OCI-LY3 (cell line): ENCODE results near the gene FAM110A.

Source experiments
- H2AFZ ChIP-seq: fragments of 200-600, 300-600 bp; shearing (Covaris generic); 2 replicates; pipeline ENCODE4 v1.6.0; 2014; ENCODE audit warnings: antibody characterized with exemption, low read depth, low read length
- H3K27ac ChIP-seq: fragments of 200-600, 300-600 bp; sonication (generic); 2 replicates; pipeline ENCODE4 v1.5.1; 2014; ENCODE audit warnings: mild to moderate bottlenecking, low read length, moderate library complexity, mixed read lengths
- H3K27me3 ChIP-seq: fragments of 200-600, 300-600 bp; sonication (generic); 2 replicates; pipeline ENCODE4 v1.6.1; 2014; ENCODE audit warnings: low read depth, low read length, mixed read lengths
- H3K36me3 ChIP-seq: fragments of 200-600, 300-600 bp; sonication (generic); replicated peaks from 2 replicates; pipeline ENCODE3; 2014; ENCODE audit warnings: low read depth, low read length, mixed read lengths
- H3K4me1 ChIP-seq: fragments of 300-600, 200-600 bp; sonication (generic); 2 replicates; pipeline ENCODE4 v1.6.1; 2014; ENCODE audit warnings: low read length, mixed read lengths
- H3K4me2 ChIP-seq: fragments of 200-600, 300-600 bp; sonication (generic); 2 replicates; pipeline ENCODE4 v1.6.1; 2014; ENCODE audit warnings: low read length, mixed read lengths
- H3K4me3 ChIP-seq: fragments of 300-600, 200-600 bp; sonication (generic); 2 replicates; pipeline ENCODE4 v1.5.1; 2014; ENCODE audit warnings: antibody characterized with exemption, mild to moderate bottlenecking, low read length, moderate library complexity
- H3K79me2 ChIP-seq: fragments of 300-600, 200-600 bp; shearing (Covaris generic); 2 replicates; pipeline ENCODE4 v1.6.1; 2014; ENCODE audit warnings: mild to moderate bottlenecking, low read length, mixed read lengths
- H3K9ac ChIP-seq: fragments of 300-600, 200-600 bp; shearing (Covaris generic); 2 replicates; pipeline ENCODE4 v1.6.0; 2014; ENCODE audit warnings: mild to moderate bottlenecking, low read length, moderate library complexity
- H3K9me3 ChIP-seq: fragments of 200-600, 300-600 bp; shearing (Covaris generic); 2 replicates; pipeline ENCODE4 v1.6.1; 2014; ENCODE audit warnings: low read length, mixed read lengths; ENCODE audit not compliant: insufficient read depth
- H4K20me1 ChIP-seq: fragments of 200-600, 300-600 bp; sonication (generic); 2 replicates; pipeline ENCODE4 v1.6.1; 2016; ENCODE audit warnings: low read length, mixed read lengths; ENCODE audit not compliant: insufficient read depth
- EZH2phosphoT487 ChIP-seq: fragments of 200-600 bp; shearing (Covaris generic); IDR thresholded peaks from 2 replicates; pipeline ENCODE4 v1.6.1; 2018; ENCODE audit warnings: antibody characterized with exemption, mixed run types, low read depth
- TF ChIP-seq, protein P1 (sequence below): fragments of 200-600, 300-600 bp; sonication (generic); IDR thresholded peaks from 2 replicates; pipeline ENCODE4 v1.5.1; 2014; ENCODE audit warnings: antibody characterized with exemption, low read length, low read depth

Gene FAM110A

DNA sequence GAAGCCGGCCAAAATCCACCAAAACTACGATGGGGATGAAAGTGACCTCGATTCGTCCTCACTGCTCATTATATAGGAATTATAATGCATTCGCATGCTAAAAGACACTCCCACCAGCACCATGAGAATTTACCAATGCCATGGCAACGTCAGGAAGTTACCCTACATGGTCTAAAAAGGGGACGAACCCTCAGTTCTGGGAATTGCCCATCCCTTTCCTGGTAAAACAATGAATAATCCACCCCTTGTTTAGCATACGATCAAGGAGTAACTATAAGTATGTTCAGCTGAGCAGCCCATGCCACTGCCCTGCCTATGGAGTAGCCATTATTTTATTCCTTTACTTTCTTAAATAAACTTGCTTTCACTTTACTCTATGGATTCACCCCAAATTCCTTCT, 20.1 kb upstream of the FAM110A start:
- Histone ChIP-seq H3K79me2 (no peaks in the 10 kb centered on the region), H3K4me1 (no peaks in the 10 kb centered on the region), H3K9me3 (no peaks in the 10 kb centered on the region), H3K4me3 (no peak overlapping the region), H3K27ac (no peak overlapping the region), H4K20me1 (no peaks in the 10 kb centered on the region), H2AFZ (no peak overlapping the region), H3K27me3 (peaks cover 5% of the 10 kb centered on the region; the same call in 1 of the 2 replicates), H3K4me2 (no peak overlapping the region), H3K9ac (no peak overlapping the region), H3K36me3 (no peaks in the 10 kb centered on the region)
- TF ChIP-seq, protein P1, sequence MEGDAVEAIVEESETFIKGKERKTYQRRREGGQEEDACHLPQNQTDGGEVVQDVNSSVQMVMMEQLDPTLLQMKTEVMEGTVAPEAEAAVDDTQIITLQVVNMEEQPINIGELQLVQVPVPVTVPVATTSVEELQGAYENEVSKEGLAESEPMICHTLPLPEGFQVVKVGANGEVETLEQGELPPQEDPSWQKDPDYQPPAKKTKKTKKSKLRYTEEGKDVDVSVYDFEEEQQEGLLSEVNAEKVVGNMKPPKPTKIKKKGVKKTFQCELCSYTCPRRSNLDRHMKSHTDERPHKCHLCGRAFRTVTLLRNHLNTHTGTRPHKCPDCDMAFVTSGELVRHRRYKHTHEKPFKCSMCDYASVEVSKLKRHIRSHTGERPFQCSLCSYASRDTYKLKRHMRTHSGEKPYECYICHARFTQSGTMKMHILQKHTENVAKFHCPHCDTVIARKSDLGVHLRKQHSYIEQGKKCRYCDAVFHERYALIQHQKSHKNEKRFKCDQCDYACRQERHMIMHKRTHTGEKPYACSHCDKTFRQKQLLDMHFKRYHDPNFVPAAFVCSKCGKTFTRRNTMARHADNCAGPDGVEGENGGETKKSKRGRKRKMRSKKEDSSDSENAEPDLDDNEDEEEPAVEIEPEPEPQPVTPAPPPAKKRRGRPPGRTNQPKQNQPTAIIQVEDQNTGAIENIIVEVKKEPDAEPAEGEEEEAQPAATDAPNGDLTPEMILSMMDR = no peak
- no peak for TF ChIP-seq EZH2phosphoT487

DNA sequence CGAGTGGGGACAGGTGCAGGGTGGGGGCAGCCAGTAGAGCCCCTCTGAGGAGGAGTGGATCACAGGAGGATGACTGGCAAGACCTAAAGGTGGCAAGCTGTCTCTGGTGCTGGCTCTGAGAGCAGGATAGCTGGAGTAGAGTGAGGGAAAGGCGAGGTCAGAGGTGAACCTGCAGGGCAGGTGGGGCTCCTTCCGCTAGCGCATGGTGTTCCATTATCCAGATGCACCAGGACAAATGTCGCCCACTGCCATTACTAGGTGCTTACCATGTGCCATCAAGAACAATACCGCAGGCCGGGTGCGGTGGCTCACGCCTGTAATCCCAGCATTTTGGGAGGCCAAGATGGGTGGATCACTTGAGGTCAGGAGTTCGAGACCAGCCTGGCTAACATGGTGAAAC, 18.3 kb upstream of the FAM110A start:
- Histone ChIP-seq H3K4me2 (no peak overlapping the region), H3K4me3 (no peak overlapping the region), H2AFZ (no peak overlapping the region), H3K36me3 (no peaks in the 10 kb centered on the region), H3K9me3 (no peaks in the 10 kb centered on the region), H3K27ac (no peak overlapping the region), H3K9ac (no peak overlapping the region), H3K27me3 (peaks cover 1% of the 10 kb centered on the region; the same call in 1 of the 2 replicates), H3K79me2 (no peaks in the 10 kb centered on the region), H4K20me1 (no peaks in the 10 kb centered on the region), H3K4me1 (no peaks in the 10 kb centered on the region)
- TF ChIP-seq, protein P1 = no peak
- TF ChIP-seq EZH2phosphoT487 = no peak

DNA sequence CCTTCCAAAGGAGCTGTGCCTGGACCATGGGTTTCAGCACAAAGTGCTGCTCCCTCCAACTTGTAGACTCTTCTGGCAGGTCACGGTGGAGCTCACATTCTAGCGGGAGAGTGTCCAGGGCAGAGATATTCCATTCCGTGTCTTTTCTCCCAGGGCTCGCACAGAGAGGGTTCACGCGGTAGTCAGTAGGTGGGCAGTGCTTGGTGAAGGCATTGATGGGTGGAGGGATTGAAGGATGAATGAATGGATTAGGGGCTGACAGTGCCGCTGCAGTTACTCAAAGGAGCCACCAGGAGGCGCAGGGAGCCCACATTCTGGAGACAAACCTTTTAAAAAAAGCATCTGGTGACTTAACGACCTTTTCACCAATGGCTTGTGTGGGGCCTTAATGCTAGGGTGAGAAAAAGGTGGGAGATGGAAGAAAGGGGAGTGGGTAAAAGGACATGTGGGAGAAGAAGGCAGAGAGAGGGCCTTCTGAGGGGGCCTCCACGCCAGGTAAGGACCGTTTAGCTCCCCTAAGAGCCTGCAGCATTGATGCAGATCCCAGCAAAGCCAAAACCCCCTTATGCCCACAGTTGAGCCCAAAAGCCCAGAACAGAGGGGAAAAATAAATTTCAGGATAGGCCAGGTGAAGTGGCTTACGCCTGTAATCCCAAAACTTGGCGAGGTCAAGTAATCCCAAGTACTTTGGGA, 17.5 kb upstream of the FAM110A start:
- H3K27ac ChIP-seq = no peak overlapping the region
- H3K9me3 ChIP-seq = no peaks in the 10 kb centered on the region

DNA sequence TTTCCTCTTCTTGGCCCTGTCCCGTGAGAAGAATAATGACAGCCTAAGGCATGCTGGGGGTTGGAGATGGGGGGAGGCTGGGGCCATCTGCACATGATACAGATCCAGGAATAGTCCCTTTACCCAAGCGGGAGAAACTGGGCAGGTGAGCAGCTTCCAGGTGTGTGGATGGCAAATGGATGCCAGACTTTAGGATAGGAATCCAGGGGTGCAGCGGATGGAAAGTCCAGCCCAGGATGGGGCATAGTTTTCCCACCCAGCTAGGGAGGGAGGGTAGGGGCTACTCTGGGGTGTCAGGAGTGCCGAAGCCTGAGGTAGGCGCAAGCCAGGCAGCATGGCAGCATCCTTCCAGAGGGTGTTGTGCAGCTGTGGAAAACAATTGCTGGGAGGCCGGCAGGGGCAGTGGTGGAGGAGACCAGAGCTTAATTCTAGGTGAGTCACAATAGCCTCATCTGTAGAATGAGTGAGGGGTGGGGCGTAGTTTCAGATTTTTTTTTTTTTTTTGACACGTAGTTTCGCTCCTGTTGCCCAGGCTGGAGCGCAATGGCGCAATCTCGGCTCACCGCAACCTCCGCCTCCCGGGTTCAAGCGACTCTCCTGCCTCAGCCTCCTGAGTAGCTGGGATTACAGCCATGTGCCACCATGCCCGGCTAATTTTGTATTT, 15.4 kb upstream of the FAM110A start:
- H3K79me2 ChIP-seq = no peaks in the 10 kb centered on the region
- no peaks in the 10 kb centered on the region for H4K20me1 ChIP-seq
- H3K4me1 ChIP-seq = no peaks in the 10 kb centered on the region
- no peaks in the 10 kb centered on the region for H3K36me3 ChIP-seq
- no peak overlapping the region for H3K4me2 ChIP-seq
- H3K4me3 ChIP-seq = no peak overlapping the region
- no peak overlapping the region for H3K9ac ChIP-seq
- no peak overlapping the region for H2AFZ ChIP-seq
- no peak for TF ChIP-seq EZH2phosphoT487
- TF ChIP-seq, protein P1 = no peak
- H3K27ac ChIP-seq = no peak overlapping the region
- no peaks in the 10 kb centered on the region for H3K9me3 ChIP-seq
- no peaks in the 10 kb centered on the region for H3K27me3 ChIP-seq

More for the DNA sequence above, 17.5 kb upstream of the FAM110A start:
- Histone ChIP-seq H3K4me3 (no peak overlapping the region), H4K20me1 (no peaks in the 10 kb centered on the region), H3K4me1 (no peaks in the 10 kb centered on the region), H3K27me3 (no peaks in the 10 kb centered on the region), H2AFZ (no peak overlapping the region), H3K4me2 (no peak overlapping the region), H3K79me2 (no peaks in the 10 kb centered on the region), H3K9ac (no peak overlapping the region), H3K36me3 (no peaks in the 10 kb centered on the region)
- no peak for TF ChIP-seq EZH2phosphoT487
- TF ChIP-seq, protein P1 = peak; percentile 97
